ENCODE measurements around the gene PTP4A2. TPM values are rescaled to one million over a fixed set of nuclear protein-coding genes. Genes with fewer than 3 reads are reported as not detected.

Gene PTP4A2
- total and polyA plus RNA-seq, 7 donors, result 145 to 327 (median 228) TPM

- intact Hi-C loops (cut with DNase I), result no loop called here
- Histone ChIP-seq H3K4me1 (no peaks in the 10 kb centered on the region), H3K4me3 (no peak overlapping the region), H3K27me3 (no peaks in the 10 kb centered on the region), H3K27ac (no peak overlapping the region), H3K36me3 (no peaks in the 10 kb centered on the region), H3K9me3 (no peaks in the 10 kb centered on the region)
- TF ChIP-seq POLR2A (IDR thresholded peaks at IDR 0.05), result no peak
- no peak for TF ChIP-seq EP300 (IDR thresholded peaks at IDR 0.05)
- TF ChIP-seq CTCF (IDR thresholded peaks at IDR 0.05), result no peak
- no peak for TF ChIP-seq POLR2AphosphoS5 (IDR thresholded peaks at IDR 0.05)
- DNase-seq, result no peak
- WGBS, 2 donors, result 92 to 93% methylated on average over 3 of the region's 3 CpGs
These were observed 66.5 kb downstream of the PTP4A2 start for GRCh38 chr1:31871703-31872102.

- TF ChIP-seq POLR2AphosphoS5 (IDR thresholded peaks at IDR 0.05) (no peak), EP300 (IDR thresholded peaks at IDR 0.05) (no peak), CTCF (IDR thresholded peaks at IDR 0.05) (no peak), POLR2A (IDR thresholded peaks at IDR 0.05) (no peak)
These were observed 68.0 kb downstream of the PTP4A2 start for GRCh38 chr1:31870086-31870736.

GRCh38 chr1:31869449-31869848 lies 68.7 kb downstream of the PTP4A2 start:
- Histone ChIP-seq H3K36me3 (no peaks in the 10 kb centered on the region), H3K4me1 (no peaks in the 10 kb centered on the region), H3K4me3 (no peak overlapping the region), H3K27ac (no peak overlapping the region), H3K9me3 (no peaks in the 10 kb centered on the region), H3K27me3 (no peaks in the 10 kb centered on the region)
- intact Hi-C loops (cut with DNase I), result no loop called here
- TF ChIP-seq POLR2AphosphoS5 (IDR thresholded peaks at IDR 0.05) (no peak), POLR2A (IDR thresholded peaks at IDR 0.05) (no peak), CTCF (IDR thresholded peaks at IDR 0.05) (no peak), EP300 (IDR thresholded peaks at IDR 0.05) (no peak)
- DNase-seq, result no peak
- 73 to 89% methylated on average over 3 of the region's 3 CpGs for WGBS, 2 donors

More at GRCh38 chr1:31870086-31870736, 68.0 kb downstream of the PTP4A2 start:
- no peak overlapping the region for H3K4me3 ChIP-seq
- H3K9me3 ChIP-seq, result no peaks in the 10 kb centered on the region
- H3K36me3 ChIP-seq, result no peaks in the 10 kb centered on the region
- H3K4me1 ChIP-seq, result no peaks in the 10 kb centered on the region
- H3K27ac ChIP-seq, result no peak overlapping the region
- DNase-seq, result no peak
- 84 to 90% methylated on average over 7 of the region's 7 CpGs for WGBS, 2 donors
- H3K27me3 ChIP-seq, result no peaks in the 10 kb centered on the region
- intact Hi-C loops (cut with DNase I), result no loop called here

- Histone ChIP-seq H3K27ac (no peak overlapping the region), H3K27me3 (no peaks in the 10 kb centered on the region), H3K36me3 (no peaks in the 10 kb centered on the region), H3K4me3 (no peak overlapping the region), H3K9me3 (no peaks in the 10 kb centered on the region), H3K4me1 (no peaks in the 10 kb centered on the region)
- 87 to 89% methylated on average over 3 of the region's 3 CpGs for WGBS, 2 donors
- DNase-seq, result no peak
- intact Hi-C loops (cut with DNase I), result no loop called here
- TF ChIP-seq EP300 (IDR thresholded peaks at IDR 0.05), result no peak
These were observed 69.3 kb downstream of the PTP4A2 start for GRCh38 chr1:31868862-31869261.

- no peaks in the 10 kb centered on the region for H3K9me3 ChIP-seq
- no peak for TF ChIP-seq POLR2AphosphoS5 (IDR thresholded peaks at IDR 0.05)
- no peak for TF ChIP-seq POLR2A (IDR thresholded peaks at IDR 0.05)
- no peak for TF ChIP-seq EP300 (IDR thresholded peaks at IDR 0.05)
- TF ChIP-seq CTCF (IDR thresholded peaks at IDR 0.05), result no peak
- WGBS, 2 donors, result 84 to 89% methylated on average over 7 of the region's 7 CpGs
- no peak overlapping the region for H3K27ac ChIP-seq
- H3K36me3 ChIP-seq, result no peaks in the 10 kb centered on the region
- no peak for DNase-seq
- no peaks in the 10 kb centered on the region for H3K4me1 ChIP-seq
- H3K4me3 ChIP-seq, result no peak overlapping the region
- H3K27me3 ChIP-seq, result no peaks in the 10 kb centered on the region
- intact Hi-C loops (cut with DNase I), result no loop called here
These were observed 70.6 kb downstream of the PTP4A2 start for GRCh38 chr1:31867546-31867945.

All from sigmoid colon (tissue), 7 donors.